Kidney (tissue), 14 donors: ENCODE data around the gene SGCG. TPM values are rescaled to one million over a fixed set of nuclear protein-coding genes. Genes with fewer than 3 reads are reported as not detected.
A peak's percentile ranks its signal among the peaks of the same experiment; 100 is the strongest.

Source experiments
- DNase-seq, 5 donors: peaks; one replicate each; pipeline ENCODE4 v3.0.0-alpha.2; 2013 to 2020
- FAIRE-seq: peaks from 2 replicates; lab custom pipeline; 2012; peaks lifted over from hg19 to GRCh38; lab: Jason Lieb, UNC
- H3K27ac ChIP-seq, 2 donors: one replicate each; pipeline ENCODE4 v1.7.0; 2013; ENCODE audit warnings: low read depth in 2 of 2, low read length in 2 of 2, inconsistent platforms in 1 of 2
- H3K27me3 ChIP-seq: one replicate; pipeline ENCODE4 v1.7.1; 2013; ENCODE audit warnings: low read length, inconsistent platforms; ENCODE audit not compliant: control insufficient read depth, insufficient read depth
- H3K36me3 ChIP-seq, 3 donors: one replicate each; pipeline versions ENCODE4 v1.7.0 to v1.7.1; 2013; ENCODE audit warnings: low read length in 3 of 3, control low read depth in 1 of 3, inconsistent platforms in 1 of 3; ENCODE audit not compliant: insufficient read depth in 3 of 3, control insufficient read depth in 2 of 3
- H3K4me1 ChIP-seq, 3 donors: one replicate each; pipeline versions ENCODE4 v1.7.0 to v1.7.1; 2013; ENCODE audit warnings: low read length in 3 of 3, inconsistent platforms in 1 of 3, low read depth in 1 of 3; ENCODE audit not compliant: control insufficient read depth in 2 of 3, insufficient read depth in 2 of 3
- H3K4me3 ChIP-seq, 3 donors: one replicate each; pipeline versions ENCODE4 v1.7.0 to v1.8.1; 2013; ENCODE audit warnings: low read length in 3 of 3, control low read depth in 1 of 3, inconsistent platforms in 1 of 3
- H3K9ac ChIP-seq, 3 donors: one replicate each; pipeline versions ENCODE4 v1.7.0 to v1.7.1; 2013; ENCODE audit warnings: low read length in 3 of 3, control low read depth in 1 of 3, inconsistent platforms in 1 of 3
- H3K9me3 ChIP-seq, 3 donors: one replicate each; pipeline versions ENCODE4 v1.7.0 to v1.7.1; 2013; ENCODE audit warnings: low read length in 3 of 3, control low read depth in 1 of 3, inconsistent platforms in 1 of 3; ENCODE audit not compliant: control insufficient read depth in 2 of 3, insufficient read depth in 1 of 3
- intact Hi-C: fragments of 100-400 bp; cut with DNase I; formaldehyde crosslinking; loops from one replicate; pipeline ENCODE4 v1.11.1; 2022
- polyA plus RNA-seq: library from polyadenylated mRNA; stranded (reverse); fragments of 350-450 nt; fragmentation: Illumina TruSeq; extraction: RNeasy Lipid Tissue Mini Kit (QIAGEN cat#74804); gene quantifications from one replicate; pipeline ENCODE4 v1.2.3, GENCODE V29; 2014; ENCODE audit warnings: low read depth, low replicate concordance; ENCODE audit not compliant: insufficient read depth
- total RNA-seq: library from RNA; stranded (reverse); fragmentation: NEBNext Ultra II Directional; extraction: Animal tissue kit (Norgen Biotek cat#: 25700); gene quantifications from one replicate; pipeline ENCODE4 v1.2.1, GENCODE V29; 2021
- TF ChIP-seq, protein P1 (sequence below): IDR thresholded peaks from 3 replicates; pipeline ENCODE4 v1.5.1; 2012; ENCODE audit warnings: mild to moderate bottlenecking, moderate library complexity, borderline replicate concordance; ENCODE audit not compliant: insufficient read depth; ENCODE audit errors: extremely low read depth
- donor health status: control.
- donor health status: control.
- donor health status: control.
- donor health status: control.
- donor health status: control.
- donor health status: DM: yes; HTN: yes; CAD: no.
- donor health status: Normal renal cell carcinoma (clear cell type).

The SGCG gene
- total and polyA plus RNA-seq, 2 donors from 2014 or later, result 0.50 TPM; not detected in 1

DNA sequence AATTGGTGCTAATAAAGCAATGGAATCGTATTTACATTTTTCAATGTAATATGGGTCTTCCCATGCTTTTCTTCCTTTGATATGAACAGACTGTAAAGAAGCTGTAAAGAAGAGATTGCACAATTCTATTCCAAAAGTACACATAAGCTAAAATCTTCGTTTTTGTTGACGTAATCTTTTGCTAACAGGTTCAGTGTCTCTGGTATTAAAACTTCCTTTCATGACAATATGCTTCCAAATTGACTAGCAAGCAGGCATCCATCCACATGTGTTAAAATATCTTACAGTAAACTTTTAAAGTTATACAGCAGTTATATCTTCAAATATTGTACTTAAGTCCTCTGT, 19.3 kb upstream of the SGCG start:
- intact Hi-C loops, result loop anchor here (10.0 kb wide), 1 partner anchor 57 kb away; no protein-coding TSS in a partner anchor
- TF ChIP-seq, protein P1, sequence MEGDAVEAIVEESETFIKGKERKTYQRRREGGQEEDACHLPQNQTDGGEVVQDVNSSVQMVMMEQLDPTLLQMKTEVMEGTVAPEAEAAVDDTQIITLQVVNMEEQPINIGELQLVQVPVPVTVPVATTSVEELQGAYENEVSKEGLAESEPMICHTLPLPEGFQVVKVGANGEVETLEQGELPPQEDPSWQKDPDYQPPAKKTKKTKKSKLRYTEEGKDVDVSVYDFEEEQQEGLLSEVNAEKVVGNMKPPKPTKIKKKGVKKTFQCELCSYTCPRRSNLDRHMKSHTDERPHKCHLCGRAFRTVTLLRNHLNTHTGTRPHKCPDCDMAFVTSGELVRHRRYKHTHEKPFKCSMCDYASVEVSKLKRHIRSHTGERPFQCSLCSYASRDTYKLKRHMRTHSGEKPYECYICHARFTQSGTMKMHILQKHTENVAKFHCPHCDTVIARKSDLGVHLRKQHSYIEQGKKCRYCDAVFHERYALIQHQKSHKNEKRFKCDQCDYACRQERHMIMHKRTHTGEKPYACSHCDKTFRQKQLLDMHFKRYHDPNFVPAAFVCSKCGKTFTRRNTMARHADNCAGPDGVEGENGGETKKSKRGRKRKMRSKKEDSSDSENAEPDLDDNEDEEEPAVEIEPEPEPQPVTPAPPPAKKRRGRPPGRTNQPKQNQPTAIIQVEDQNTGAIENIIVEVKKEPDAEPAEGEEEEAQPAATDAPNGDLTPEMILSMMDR, result no peak
- FAIRE-seq, result no peak

DNA sequence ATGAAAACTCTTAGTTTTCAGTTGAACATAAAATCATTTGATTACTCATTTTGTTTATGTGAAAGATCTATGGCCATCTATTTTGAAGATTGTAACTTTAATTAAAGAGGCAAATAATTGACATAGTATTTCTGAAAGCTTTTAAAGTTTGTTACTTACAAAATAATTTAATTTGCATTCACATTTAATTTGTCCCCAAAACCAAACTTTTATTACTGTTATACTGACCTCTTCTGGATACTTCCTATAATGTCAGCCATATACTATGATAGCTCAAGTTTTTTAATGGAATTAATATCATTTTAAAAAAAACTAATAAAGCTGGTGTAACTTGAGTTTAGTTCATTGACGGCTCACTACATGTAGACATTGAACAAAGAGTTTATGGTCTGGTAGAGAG, 4.9 kb upstream of the SGCG start:
- Histone ChIP-seq H3K9ac (no peak overlapping the region), H3K4me3 (no peak overlapping the region), H3K27ac (no peak overlapping the region), H3K27me3 (no peaks in the 10 kb centered on the region), H3K4me1 (no peaks in the 10 kb centered on the region), H3K36me3 (no peaks in the 10 kb centered on the region), H3K9me3 (no peaks in the 10 kb centered on the region)
- TF ChIP-seq, protein P1, result no peak
- intact Hi-C loops, result loop anchor here (10.0 kb wide), 1 partner anchor 381 kb away; no protein-coding TSS in a partner anchor
- DNase-seq (peak in 2 of 5 donors; percentile 9 to 21), FAIRE-seq (peak; percentile 68)

More for the DNA sequence above, 19.3 kb upstream of the SGCG start:
- H3K36me3 ChIP-seq, result no peaks in the 10 kb centered on the region
- DNase-seq, result no peak
- H3K4me1 ChIP-seq, result no peaks in the 10 kb centered on the region
- no peak overlapping the region for H3K27ac ChIP-seq
- no peaks in the 10 kb centered on the region for H3K27me3 ChIP-seq
- H3K4me3 ChIP-seq, result no peak overlapping the region
- no peak overlapping the region for H3K9ac ChIP-seq
- H3K9me3 ChIP-seq, result no peaks in the 10 kb centered on the region

DNA sequence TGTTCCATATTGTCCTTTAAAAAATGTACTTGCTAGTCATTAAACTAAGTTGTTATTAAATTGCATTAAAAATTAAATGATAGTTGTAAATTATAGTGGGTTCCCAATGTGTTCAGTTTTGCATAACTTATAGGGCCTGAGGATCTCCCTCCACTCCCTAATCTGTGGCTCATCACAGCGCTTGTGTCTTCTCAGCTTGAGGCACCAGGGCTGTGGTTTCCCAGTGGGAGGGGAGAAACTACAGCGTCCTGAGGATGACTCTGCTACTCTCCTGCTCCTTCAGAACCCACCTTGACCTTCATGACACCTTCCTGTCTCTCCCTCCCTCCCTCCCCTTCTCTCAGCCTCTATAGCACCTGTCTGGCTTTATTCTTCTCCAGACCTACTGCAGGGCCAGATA, 1.4 kb downstream of the SGCG start:
- Histone ChIP-seq H3K4me1 (no peaks in the 10 kb centered on the region), H3K9ac (no peak overlapping the region), H3K27me3 (no peaks in the 10 kb centered on the region), H3K27ac (no peak overlapping the region), H3K36me3 (no peaks in the 10 kb centered on the region), H3K9me3 (no peaks in the 10 kb centered on the region), H3K4me3 (no peak overlapping the region)
- FAIRE-seq (no peak), DNase-seq (no peak)
- intact Hi-C loops, result no loop called here
- TF ChIP-seq, protein P1, result no peak

DNA sequence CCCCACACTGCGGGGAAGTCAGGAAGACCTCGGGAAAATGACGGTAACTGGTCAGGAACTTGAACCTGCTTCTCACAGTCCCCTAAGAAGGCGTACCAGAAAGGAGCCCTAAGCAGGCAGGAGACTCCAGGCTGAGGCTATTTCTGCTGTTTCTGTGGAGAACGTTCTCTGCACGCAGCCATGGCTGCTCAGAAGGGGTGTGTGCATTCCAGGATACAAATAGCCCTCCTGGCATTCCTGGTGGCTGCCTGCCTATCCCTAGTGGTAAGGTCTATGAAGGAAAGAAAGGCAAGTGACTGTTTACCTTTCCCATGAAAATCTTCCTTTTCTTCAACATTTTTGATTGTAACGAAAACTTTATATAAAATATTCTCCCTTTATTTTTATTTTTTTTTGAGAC, 2.5 kb downstream of the SGCG start:
- Histone ChIP-seq H3K4me3 (no peak overlapping the region), H3K9me3 (no peaks in the 10 kb centered on the region), H3K27me3 (no peaks in the 10 kb centered on the region), H3K4me1 (no peaks in the 10 kb centered on the region), H3K36me3 (no peaks in the 10 kb centered on the region), H3K9ac (no peak overlapping the region), H3K27ac (no peak overlapping the region)
- intact Hi-C loops, result no loop called here
- TF ChIP-seq, protein P1, result no peak
- no peak for FAIRE-seq
- no peak for DNase-seq
